Kidney (tissue), 14 donors: ENCODE data around the gene RCAN2. TPM values are rescaled to one million over a fixed set of nuclear protein-coding genes. Genes with fewer than 3 reads are reported as not detected.

Experiments
- DNase-seq, 5 donors: peaks; one replicate each; pipeline ENCODE4 v3.0.0-alpha.2; 2013 to 2020
- FAIRE-seq: peaks from 2 replicates; lab custom pipeline; 2012; peaks lifted over from hg19 to GRCh38; lab: Jason Lieb, UNC
- H3K27ac ChIP-seq, 2 donors: one replicate each; pipeline ENCODE4 v1.7.0; 2013; ENCODE audit warnings: low read depth in 2 of 2, low read length in 2 of 2, inconsistent platforms in 1 of 2
- H3K27me3 ChIP-seq: one replicate; pipeline ENCODE4 v1.7.1; 2013; ENCODE audit warnings: low read length, inconsistent platforms; ENCODE audit not compliant: control insufficient read depth, insufficient read depth
- H3K36me3 ChIP-seq, 3 donors: one replicate each; pipeline versions ENCODE4 v1.7.0 to v1.7.1; 2013; ENCODE audit warnings: low read length in 3 of 3, control low read depth in 1 of 3, inconsistent platforms in 1 of 3; ENCODE audit not compliant: insufficient read depth in 3 of 3, control insufficient read depth in 2 of 3
- H3K4me1 ChIP-seq, 3 donors: one replicate each; pipeline versions ENCODE4 v1.7.0 to v1.7.1; 2013; ENCODE audit warnings: low read length in 3 of 3, inconsistent platforms in 1 of 3, low read depth in 1 of 3; ENCODE audit not compliant: control insufficient read depth in 2 of 3, insufficient read depth in 2 of 3
- H3K4me3 ChIP-seq, 3 donors: one replicate each; pipeline versions ENCODE4 v1.7.0 to v1.8.1; 2013; ENCODE audit warnings: low read length in 3 of 3, control low read depth in 1 of 3, inconsistent platforms in 1 of 3
- H3K9ac ChIP-seq, 3 donors: one replicate each; pipeline versions ENCODE4 v1.7.0 to v1.7.1; 2013; ENCODE audit warnings: low read length in 3 of 3, control low read depth in 1 of 3, inconsistent platforms in 1 of 3
- H3K9me3 ChIP-seq, 3 donors: one replicate each; pipeline versions ENCODE4 v1.7.0 to v1.7.1; 2013; ENCODE audit warnings: low read length in 3 of 3, control low read depth in 1 of 3, inconsistent platforms in 1 of 3; ENCODE audit not compliant: control insufficient read depth in 2 of 3, insufficient read depth in 1 of 3
- intact Hi-C: fragments of 100-400 bp; cut with DNase I; formaldehyde crosslinking; loops from one replicate; pipeline ENCODE4 v1.11.1; 2022
- polyA plus RNA-seq: library from polyadenylated mRNA; stranded (reverse); fragments of 350-450 nt; fragmentation: Illumina TruSeq; extraction: RNeasy Lipid Tissue Mini Kit (QIAGEN cat#74804); gene quantifications from one replicate; pipeline ENCODE4 v1.2.3, GENCODE V29; 2014; ENCODE audit warnings: low read depth, low replicate concordance; ENCODE audit not compliant: insufficient read depth
- total RNA-seq: library from RNA; stranded (reverse); fragmentation: NEBNext Ultra II Directional; extraction: Animal tissue kit (Norgen Biotek cat#: 25700); gene quantifications from one replicate; pipeline ENCODE4 v1.2.1, GENCODE V29; 2021
- TF ChIP-seq, protein P1 (sequence below): IDR thresholded peaks from 3 replicates; pipeline ENCODE4 v1.5.1; 2012; ENCODE audit warnings: mild to moderate bottlenecking, moderate library complexity, borderline replicate concordance; ENCODE audit not compliant: insufficient read depth; ENCODE audit errors: extremely low read depth
- donor health status: control.
- donor health status: control.
- donor health status: control.
- donor health status: control.
- donor health status: control.
- donor health status: DM: yes; HTN: yes; CAD: no.
- donor health status: Normal renal cell carcinoma (clear cell type).

RCAN2 gene
- total and polyA plus RNA-seq, 2 donors from 2014 or later: 25.7 to 37.4 TPM

DNA sequence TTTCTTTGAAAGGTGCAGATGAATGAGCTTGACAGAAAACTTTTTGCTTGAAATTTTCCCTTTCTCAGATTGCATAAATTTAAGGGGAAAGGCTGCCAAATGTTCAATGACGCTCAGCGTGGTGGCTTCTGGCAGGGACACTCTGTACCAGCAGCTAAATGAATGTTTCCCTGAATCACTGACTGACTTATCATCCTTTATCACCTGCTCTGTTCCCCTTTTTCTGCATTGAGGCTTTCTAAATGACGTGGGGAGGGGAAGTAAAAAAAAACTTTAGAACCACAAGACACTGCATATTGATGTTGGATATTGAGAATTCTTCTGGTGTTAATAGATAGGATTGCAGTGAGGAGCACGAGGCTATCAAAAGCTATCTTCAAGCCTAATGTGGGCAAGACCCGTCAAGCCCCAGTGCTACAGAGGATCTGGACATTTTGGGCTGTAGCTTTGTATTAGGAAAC lies 273.5 kb downstream of the RCAN2 start:
- no peaks in the 10 kb centered on the region for H3K4me1 ChIP-seq
- no peaks in the 10 kb centered on the region for H3K36me3 ChIP-seq
- H3K9me3 ChIP-seq: no peaks in the 10 kb centered on the region
- H3K4me3 ChIP-seq: no peak overlapping the region
- DNase-seq (no peak), FAIRE-seq (no peak)
- no peak overlapping the region for H3K9ac ChIP-seq
- no peaks in the 10 kb centered on the region for H3K27me3 ChIP-seq
- no peak overlapping the region for H3K27ac ChIP-seq
- TF ChIP-seq, protein P1, sequence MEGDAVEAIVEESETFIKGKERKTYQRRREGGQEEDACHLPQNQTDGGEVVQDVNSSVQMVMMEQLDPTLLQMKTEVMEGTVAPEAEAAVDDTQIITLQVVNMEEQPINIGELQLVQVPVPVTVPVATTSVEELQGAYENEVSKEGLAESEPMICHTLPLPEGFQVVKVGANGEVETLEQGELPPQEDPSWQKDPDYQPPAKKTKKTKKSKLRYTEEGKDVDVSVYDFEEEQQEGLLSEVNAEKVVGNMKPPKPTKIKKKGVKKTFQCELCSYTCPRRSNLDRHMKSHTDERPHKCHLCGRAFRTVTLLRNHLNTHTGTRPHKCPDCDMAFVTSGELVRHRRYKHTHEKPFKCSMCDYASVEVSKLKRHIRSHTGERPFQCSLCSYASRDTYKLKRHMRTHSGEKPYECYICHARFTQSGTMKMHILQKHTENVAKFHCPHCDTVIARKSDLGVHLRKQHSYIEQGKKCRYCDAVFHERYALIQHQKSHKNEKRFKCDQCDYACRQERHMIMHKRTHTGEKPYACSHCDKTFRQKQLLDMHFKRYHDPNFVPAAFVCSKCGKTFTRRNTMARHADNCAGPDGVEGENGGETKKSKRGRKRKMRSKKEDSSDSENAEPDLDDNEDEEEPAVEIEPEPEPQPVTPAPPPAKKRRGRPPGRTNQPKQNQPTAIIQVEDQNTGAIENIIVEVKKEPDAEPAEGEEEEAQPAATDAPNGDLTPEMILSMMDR: no peak
- intact Hi-C loops: no loop called here

DNA sequence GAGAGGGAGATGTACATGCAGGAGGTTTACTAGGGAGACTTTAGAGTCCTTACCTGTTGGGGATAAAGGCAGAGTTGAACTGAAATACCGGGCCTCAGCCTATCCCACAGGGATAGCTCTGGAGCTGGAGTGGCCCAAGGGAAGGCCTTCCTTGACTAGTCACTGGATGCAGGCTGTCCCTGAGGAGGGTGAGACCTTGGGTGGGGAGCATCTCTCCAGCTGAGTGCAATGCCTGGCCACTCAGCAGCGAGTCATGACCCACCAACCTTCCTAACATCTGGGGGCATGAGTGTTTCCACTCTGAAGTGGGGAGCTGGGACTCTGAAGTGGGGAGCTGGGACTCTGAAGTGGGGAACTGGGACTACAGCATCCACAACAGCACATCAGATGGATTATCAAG lies 274.4 kb downstream of the RCAN2 start:
- Histone ChIP-seq H3K4me3 (no peak overlapping the region), H3K36me3 (no peaks in the 10 kb centered on the region), H3K27ac (no peak overlapping the region), H3K9ac (no peak overlapping the region), H3K27me3 (no peaks in the 10 kb centered on the region), H3K9me3 (no peaks in the 10 kb centered on the region), H3K4me1 (no peaks in the 10 kb centered on the region)
- no peak for FAIRE-seq
- intact Hi-C loops: no loop called here
- no peak for DNase-seq
- TF ChIP-seq, protein P1: no peak

DNA sequence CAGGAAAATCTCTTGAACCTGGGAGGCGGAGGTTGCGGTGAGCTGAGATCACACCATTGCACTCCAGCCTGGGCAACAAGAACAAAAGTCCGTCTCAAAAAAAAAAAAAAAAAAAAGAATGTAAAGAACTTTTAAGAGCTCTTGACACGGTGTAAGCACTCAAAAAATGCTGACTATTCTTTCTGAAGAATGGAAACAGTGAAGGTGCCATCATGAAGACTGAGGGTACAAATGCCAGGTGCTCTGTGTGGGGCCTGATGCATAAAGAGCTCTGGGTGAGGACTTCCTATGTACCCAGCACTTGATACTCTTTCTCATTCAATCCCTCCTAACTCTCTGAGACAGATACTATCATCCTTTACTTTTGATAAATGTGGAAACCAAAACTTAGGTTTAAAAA lies 275.5 kb downstream of the RCAN2 start:
- TF ChIP-seq, protein P1: no peak
- H3K9ac ChIP-seq: no peak overlapping the region
- no peak overlapping the region for H3K4me3 ChIP-seq
- FAIRE-seq (no peak), DNase-seq (no peak)
- no peaks in the 10 kb centered on the region for H3K36me3 ChIP-seq
- H3K27me3 ChIP-seq: no peaks in the 10 kb centered on the region
- intact Hi-C loops: no loop called here
- no peaks in the 10 kb centered on the region for H3K4me1 ChIP-seq
- H3K27ac ChIP-seq: no peak overlapping the region
- H3K9me3 ChIP-seq: no peaks in the 10 kb centered on the region

DNA sequence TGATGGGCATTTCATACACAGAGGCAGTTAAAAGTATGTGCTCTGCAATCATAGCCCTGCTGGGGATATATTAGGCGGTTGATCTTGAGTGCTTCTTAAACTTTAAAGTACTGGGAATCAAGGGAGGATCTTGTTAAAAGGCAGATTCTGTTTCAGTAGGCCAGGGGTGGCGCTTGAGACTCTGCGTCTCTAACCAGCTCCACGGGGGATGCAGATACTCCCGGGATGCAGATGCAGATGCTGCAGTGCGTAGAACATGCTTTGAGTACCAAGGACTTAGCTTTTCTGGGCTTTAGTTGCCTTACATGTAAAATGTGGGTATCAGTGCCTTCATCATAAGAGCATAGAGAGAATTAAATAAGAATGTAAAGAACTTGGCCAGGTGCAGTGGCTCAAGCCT lies 276.0 kb downstream of the RCAN2 start:
- TF ChIP-seq, protein P1: no peak

More for the DNA sequence above, 276.0 kb downstream of the RCAN2 start:
- FAIRE-seq: no peak
- no peak overlapping the region for H3K4me3 ChIP-seq
- no peak overlapping the region for H3K27ac ChIP-seq
- intact Hi-C loops: no loop called here
- no peaks in the 10 kb centered on the region for H3K36me3 ChIP-seq
- no peak overlapping the region for H3K9ac ChIP-seq
- no peaks in the 10 kb centered on the region for H3K4me1 ChIP-seq
- no peaks in the 10 kb centered on the region for H3K27me3 ChIP-seq
- DNase-seq: no peak
- H3K9me3 ChIP-seq: no peaks in the 10 kb centered on the region
